Measurements from ENCODE around the gene KCNN2.

Gene KCNN2

DNA sequence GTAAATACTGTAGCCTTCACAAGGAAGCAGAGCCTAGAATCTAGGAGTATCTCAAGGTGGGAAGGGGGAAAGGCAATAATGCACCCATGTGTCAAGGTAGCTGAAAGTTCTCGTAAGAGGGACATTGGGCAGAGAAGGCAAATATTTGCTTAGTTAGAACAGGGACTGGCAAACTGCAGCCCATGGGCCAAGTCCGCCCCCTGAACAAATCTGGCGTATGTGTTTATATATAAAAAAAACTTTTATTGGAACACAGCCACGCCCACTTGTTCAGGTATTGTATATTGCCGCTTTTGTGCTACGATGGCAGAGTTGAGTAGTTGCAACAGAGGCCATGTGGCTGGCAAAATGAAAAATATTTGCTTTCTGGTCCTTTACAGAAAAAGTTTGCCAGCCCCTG is 16.1 kb downstream of the KCNN2 start:
- Mint-ChIP-seq H3K27me3 (no peaks in the 10 kb centered on the region), H3K4me1 (ENCODE audit: low read depth) (no peaks in the 10 kb centered on the region), H3K4me3 (no peak overlapping the region), H3K9me3 (no peaks in the 10 kb centered on the region), H3K27ac (no peak overlapping the region), H3K36me3 (ENCODE audit: low read depth) (no peaks in the 10 kb centered on the region)
- intact Hi-C loops (cut with micrococcal nuclease): loop anchor here (10.0 kb wide), 1 partner anchor 67 kb away; no protein-coding TSS in a partner anchor

- no peaks in the 10 kb centered on the region for H3K9me3 Mint-ChIP-seq
- no peak overlapping the region for H3K27ac Mint-ChIP-seq
- no peak overlapping the region for H3K4me3 Mint-ChIP-seq
- H3K4me1 Mint-ChIP-seq (ENCODE audit: low read depth): peaks cover 6% of the 10 kb centered on the region
- H3K36me3 Mint-ChIP-seq (ENCODE audit: low read depth): no peaks in the 10 kb centered on the region
- no peaks in the 10 kb centered on the region for H3K27me3 Mint-ChIP-seq
- intact Hi-C loops (cut with micrococcal nuclease): no loop called here
Measured at GRCh38 chr5:114380721-114381120, 18.9 kb downstream of the KCNN2 start.

DNA sequence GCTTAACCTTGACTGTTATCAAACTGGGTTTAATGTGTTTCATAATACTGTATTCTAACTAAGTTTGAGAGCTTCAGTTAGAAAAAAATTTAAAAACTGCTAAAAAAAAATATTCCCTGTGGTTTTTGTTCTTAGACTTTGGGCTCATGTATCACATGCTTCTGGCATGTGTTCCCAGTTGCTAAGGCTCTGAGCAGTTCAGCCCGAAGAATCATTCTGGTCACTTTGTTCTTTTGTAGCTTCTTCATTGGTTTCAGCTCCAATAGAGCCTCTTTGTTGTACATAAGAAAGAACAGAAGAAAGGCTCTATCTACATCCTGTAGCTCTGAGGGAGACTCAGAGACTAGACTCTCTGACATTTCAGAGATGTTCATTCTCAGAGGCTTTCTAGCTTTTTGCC is 25.6 kb downstream of the KCNN2 start:
- intact Hi-C loops (cut with micrococcal nuclease): no loop called here
- Mint-ChIP-seq H3K27me3 (peaks cover 6% of the 10 kb centered on the region), H3K4me3 (no peak overlapping the region), H3K4me1 (ENCODE audit: low read depth) (peaks cover 6% of the 10 kb centered on the region), H3K9me3 (no peaks in the 10 kb centered on the region), H3K27ac (no peak overlapping the region), H3K36me3 (ENCODE audit: low read depth) (no peaks in the 10 kb centered on the region)

GRCh38 chr5:114390431-114390830 is 28.6 kb downstream of the KCNN2 start:
- H3K9me3 Mint-ChIP-seq: no peaks in the 10 kb centered on the region
- H3K27me3 Mint-ChIP-seq: peaks cover 6% of the 10 kb centered on the region
- intact Hi-C loops (cut with micrococcal nuclease): no loop called here
- no peak overlapping the region for H3K4me3 Mint-ChIP-seq
- H3K27ac Mint-ChIP-seq: no peak overlapping the region
- no peaks in the 10 kb centered on the region for H3K4me1 Mint-ChIP-seq (ENCODE audit: low read depth)
- no peaks in the 10 kb centered on the region for H3K36me3 Mint-ChIP-seq (ENCODE audit: low read depth)

- Mint-ChIP-seq H3K27ac (no peak overlapping the region), H3K9me3 (no peaks in the 10 kb centered on the region), H3K36me3 (ENCODE audit: low read depth) (no peaks in the 10 kb centered on the region), H3K4me3 (no peak overlapping the region), H3K27me3 (peaks cover 6% of the 10 kb centered on the region), H3K4me1 (ENCODE audit: low read depth) (no peaks in the 10 kb centered on the region)
- intact Hi-C loops (cut with micrococcal nuclease): no loop called here
Measured at GRCh38 chr5:114391321-114391720, 29.5 kb downstream of the KCNN2 start.

DNA sequence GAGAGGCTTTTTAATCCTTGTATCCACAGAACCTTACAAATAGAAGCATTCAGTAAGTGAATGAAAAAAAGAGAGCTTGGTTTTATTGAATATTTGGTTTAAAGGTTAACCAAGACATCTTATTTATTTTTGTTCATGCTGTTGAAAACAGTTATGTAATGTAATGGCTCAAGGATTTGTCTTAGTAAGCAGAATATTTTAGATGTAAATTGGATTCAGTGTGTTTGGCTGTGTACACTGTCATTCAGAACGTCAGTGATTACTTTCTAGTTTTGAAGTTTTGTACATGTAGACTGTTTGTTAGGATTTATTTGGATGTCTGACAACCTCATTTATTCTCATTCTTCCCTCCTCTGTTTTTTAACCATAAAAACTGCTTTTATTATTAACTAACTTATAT is 31.3 kb downstream of the KCNN2 start:
- Mint-ChIP-seq H3K27me3 (peaks cover 6% of the 10 kb centered on the region), H3K4me1 (ENCODE audit: low read depth) (no peaks in the 10 kb centered on the region), H3K4me3 (no peak overlapping the region), H3K9me3 (no peaks in the 10 kb centered on the region), H3K27ac (no peak overlapping the region), H3K36me3 (ENCODE audit: low read depth) (no peaks in the 10 kb centered on the region)
- intact Hi-C loops (cut with micrococcal nuclease): no loop called here

- Mint-ChIP-seq H3K9me3 (peaks cover 7% of the 10 kb centered on the region), H3K27ac (no peak overlapping the region), H3K27me3 (no peaks in the 10 kb centered on the region), H3K36me3 (ENCODE audit: low read depth) (no peaks in the 10 kb centered on the region), H3K4me3 (no peak overlapping the region), H3K4me1 (ENCODE audit: low read depth) (no peaks in the 10 kb centered on the region)
- intact Hi-C loops (cut with micrococcal nuclease): no loop called here
Measured at GRCh38 chr5:114402206-114402605, 40.3 kb downstream of the KCNN2 start.

GRCh38 chr5:114407783-114408182 is 45.9 kb downstream of the KCNN2 start:
- Mint-ChIP-seq H3K4me1 (ENCODE audit: low read depth) (no peaks in the 10 kb centered on the region), H3K27ac (no peak overlapping the region), H3K27me3 (no peaks in the 10 kb centered on the region), H3K4me3 (no peak overlapping the region), H3K9me3 (no peaks in the 10 kb centered on the region), H3K36me3 (ENCODE audit: low read depth) (no peaks in the 10 kb centered on the region)
- intact Hi-C loops (cut with micrococcal nuclease): no loop called here

DNA sequence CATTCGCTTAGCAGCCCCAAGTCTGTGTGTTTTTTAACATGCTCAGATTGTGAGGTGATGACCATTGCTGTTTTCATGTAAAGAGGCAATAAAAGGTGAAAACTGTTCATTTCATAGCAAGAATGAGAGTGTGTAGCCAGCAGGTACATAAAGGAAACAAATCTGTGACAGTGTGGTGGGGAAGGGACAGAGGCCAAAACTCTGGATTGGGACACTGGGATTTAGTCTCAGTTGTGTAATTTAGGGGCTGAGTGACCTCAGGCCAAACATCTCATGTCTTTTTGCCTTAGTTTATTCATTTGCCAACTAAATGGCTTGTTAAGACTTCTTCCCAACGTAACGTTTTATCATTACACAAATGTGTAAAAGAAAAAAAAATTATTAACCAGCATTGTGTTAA is 47.0 kb downstream of the KCNN2 start:
- no peaks in the 10 kb centered on the region for H3K9me3 Mint-ChIP-seq
- no peak overlapping the region for H3K27ac Mint-ChIP-seq
- intact Hi-C loops (cut with micrococcal nuclease): no loop called here
- H3K27me3 Mint-ChIP-seq: peaks cover 1% of the 10 kb centered on the region
- no peak overlapping the region for H3K4me3 Mint-ChIP-seq
- no peaks in the 10 kb centered on the region for H3K36me3 Mint-ChIP-seq (ENCODE audit: low read depth)
- H3K4me1 Mint-ChIP-seq (ENCODE audit: low read depth): no peaks in the 10 kb centered on the region

GRCh38 chr5:114411380-114411931 is 49.6 kb downstream of the KCNN2 start:
- H3K4me3 Mint-ChIP-seq: no peak overlapping the region
- peaks cover 1% of the 10 kb centered on the region for H3K27me3 Mint-ChIP-seq
- H3K27ac Mint-ChIP-seq: no peak overlapping the region
- intact Hi-C loops (cut with micrococcal nuclease): no loop called here
- no peaks in the 10 kb centered on the region for H3K9me3 Mint-ChIP-seq
- H3K4me1 Mint-ChIP-seq (ENCODE audit: low read depth): no peaks in the 10 kb centered on the region
- H3K36me3 Mint-ChIP-seq (ENCODE audit: low read depth): no peaks in the 10 kb centered on the region

GRCh38 chr5:114412510-114413171 is 50.8 kb downstream of the KCNN2 start:
- Mint-ChIP-seq H3K4me3 (no peak overlapping the region), H3K27ac (no peak overlapping the region), H3K9me3 (no peaks in the 10 kb centered on the region), H3K4me1 (ENCODE audit: low read depth) (no peaks in the 10 kb centered on the region), H3K36me3 (ENCODE audit: low read depth) (no peaks in the 10 kb centered on the region), H3K27me3 (peaks cover 1% of the 10 kb centered on the region)
- intact Hi-C loops (cut with micrococcal nuclease): no loop called here

DNA sequence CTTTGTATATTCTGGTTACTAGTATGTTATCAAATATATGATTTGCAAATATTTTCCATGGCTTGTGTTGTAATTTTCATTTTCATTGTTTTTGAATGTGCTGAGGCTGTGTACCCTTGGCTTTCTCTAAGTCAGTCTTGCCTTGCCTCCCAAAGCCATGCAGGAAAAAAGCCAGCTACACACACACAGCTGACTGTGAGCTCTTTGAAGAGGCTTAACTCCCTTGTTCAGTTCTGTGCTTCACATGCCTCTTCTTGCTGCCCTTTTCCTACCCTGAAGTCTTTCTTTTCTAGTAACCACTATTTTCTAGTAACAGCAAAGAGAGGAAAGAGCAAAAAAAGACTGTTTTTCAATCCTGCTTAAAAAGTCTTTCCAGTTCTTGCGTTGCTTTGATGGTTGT is 53.9 kb downstream of the KCNN2 start:
- no peaks in the 10 kb centered on the region for H3K36me3 Mint-ChIP-seq (ENCODE audit: low read depth)
- H3K4me3 Mint-ChIP-seq: no peak overlapping the region
- peaks cover 10% of the 10 kb centered on the region for H3K4me1 Mint-ChIP-seq (ENCODE audit: low read depth)
- no peaks in the 10 kb centered on the region for H3K9me3 Mint-ChIP-seq
- intact Hi-C loops (cut with micrococcal nuclease): no loop called here
- H3K27ac Mint-ChIP-seq: no peak overlapping the region
- H3K27me3 Mint-ChIP-seq: peaks cover 1% of the 10 kb centered on the region

- Mint-ChIP-seq H3K9me3 (no peaks in the 10 kb centered on the region), H3K27me3 (peaks cover 1% of the 10 kb centered on the region), H3K36me3 (ENCODE audit: low read depth) (no peaks in the 10 kb centered on the region), H3K4me1 (ENCODE audit: low read depth) (peaks cover 10% of the 10 kb centered on the region), H3K27ac (no peak overlapping the region), H3K4me3 (no peak overlapping the region)
- intact Hi-C loops (cut with micrococcal nuclease): no loop called here
Measured at GRCh38 chr5:114416254-114416653, 54.4 kb downstream of the KCNN2 start.

DNA sequence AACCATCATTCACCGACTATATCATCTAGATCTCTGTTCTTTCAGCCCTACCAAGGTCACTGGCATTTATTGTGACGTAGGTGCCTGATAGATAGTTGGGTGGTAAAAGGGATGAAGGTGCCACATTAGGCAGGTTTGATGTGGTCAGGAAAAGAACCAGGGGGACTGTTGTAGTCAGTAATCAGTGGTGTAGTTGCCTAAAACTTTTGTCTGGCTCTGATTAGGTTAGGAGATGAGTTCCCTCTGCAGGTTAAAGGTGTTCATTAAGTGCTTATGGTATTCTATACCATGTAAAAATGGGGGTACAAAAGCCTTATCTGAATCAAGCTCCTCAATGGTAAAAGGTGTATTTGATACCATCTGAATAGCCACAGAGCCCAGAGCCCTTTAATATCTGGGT is 55.6 kb downstream of the KCNN2 start:
- H3K9me3 Mint-ChIP-seq: no peaks in the 10 kb centered on the region
- H3K27ac Mint-ChIP-seq: no peak overlapping the region
- H3K4me1 Mint-ChIP-seq (ENCODE audit: low read depth): peaks cover 10% of the 10 kb centered on the region
- intact Hi-C loops (cut with micrococcal nuclease): no loop called here
- no peak overlapping the region for H3K4me3 Mint-ChIP-seq
- peaks cover 1% of the 10 kb centered on the region for H3K27me3 Mint-ChIP-seq
- H3K36me3 Mint-ChIP-seq (ENCODE audit: low read depth): no peaks in the 10 kb centered on the region
